Smooth muscle cell (in vitro differentiated cells): ENCODE measurements around the gene MSLN. TPM values are rescaled to one million over a fixed set of nuclear protein-coding genes. Genes with fewer than 3 reads are reported as not detected.

ENCODE experiments used
- DNase-seq: peaks from one replicate; lab custom pipeline; 2025; ENCODE audit not compliant: unreplicated experiment; lab: John Stamatoyannopoulos, UW
- H2AFZ ChIP-seq: fragments of 200-600 bp; sonication (generic); 2 replicates; pipeline ENCODE4 v1.6.0; 2016; ENCODE audit warnings: antibody characterized with exemption, low read depth, mild to moderate bottlenecking
- H3F3A ChIP-seq: fragments of 200-600 bp; sonication (generic); 2 replicates; pipeline ENCODE4 v1.6.0; 2017; ENCODE audit warnings: antibody characterized with exemption, low read depth
- H3K27ac ChIP-seq: fragments of 200-600 bp; sonication (generic); 2 replicates; pipeline ENCODE4 v1.5.1; 2016; ENCODE audit warnings: low read depth, mild to moderate bottlenecking
- H3K27me3 ChIP-seq: fragments of 200-600 bp; sonication (generic); 2 replicates; pipeline ENCODE4 v1.6.1; 2016; ENCODE audit warnings: low read depth, mild to moderate bottlenecking
- H3K36me3 ChIP-seq: fragments of 200-600 bp; sonication (generic); 2 replicates; pipeline ENCODE4 v1.5.1; 2016; ENCODE audit warnings: low read depth
- H3K4me1 ChIP-seq: fragments of 200-600 bp; sonication (generic); 2 replicates; pipeline ENCODE4 v1.5.1; 2016; ENCODE audit warnings: low read depth
- H3K4me2 ChIP-seq: fragments of 200-600 bp; sonication (generic); 2 replicates; pipeline ENCODE4 v1.6.0; 2016; ENCODE audit warnings: mild to moderate bottlenecking
- H3K4me3 ChIP-seq: fragments of 200-600 bp; sonication (generic); 2 replicates; pipeline ENCODE4 v1.5.1; 2016; ENCODE audit warnings: mild to moderate bottlenecking
- H3K79me2 ChIP-seq: fragments of 200-600 bp; sonication (generic); 2 replicates; pipeline ENCODE4 v1.6.0; 2016; ENCODE audit warnings: low read depth, mild to moderate bottlenecking
- H3K9ac ChIP-seq: fragments of 200-600 bp; sonication (generic); 2 replicates; pipeline ENCODE4 v1.6.0; 2016; ENCODE audit warnings: low read depth
- H3K9me3 ChIP-seq: fragments of 200-600 bp; sonication (generic); replicated peaks from 2 replicates; pipeline ENCODE4 v1.5.1; 2016; ENCODE audit warnings: low read depth
- H4K20me1 ChIP-seq: fragments of 200-600 bp; sonication (generic); 2 replicates; pipeline ENCODE4 v1.6.0; 2016; ENCODE audit warnings: low read depth
- CTCF ChIP-seq: fragments of 200-600 bp; sonication (generic); IDR thresholded peaks from 2 replicates; pipeline ENCODE4 v1.5.1; 2017; ENCODE audit warnings: borderline replicate concordance, mild to moderate bottlenecking, antibody characterized with exemption; ENCODE audit not compliant: insufficient read depth, poor library complexity, severe bottlenecking
- WGBS: methylation state at CpG from one replicate; pipeline ENCODE4 v1.1.7; 2016; ENCODE audit warnings: low lambda C conversion rate; 5-methylcytosine and 5-hydroxymethylcytosine counted together
- polyA plus RNA-seq: library from polyadenylated mRNA; unstranded; fragments of >200 nt; fragmentation: Nextera tagmentation; extraction: Ambion mirVana; gene quantifications from 2 replicates; pipeline ENCODE4 v1.2.1, GENCODE V29; 2016
- total RNA-seq: library from RNA; depleted of rRNA; stranded (reverse); fragments of >200 nt; gene quantifications from 2 replicates; pipeline ENCODE4 v1.2.3, GENCODE V29; 2014

MSLN gene
- total and polyA plus RNA-seq, 2 experiments from 2014 or later = 0.26 to 3.7 TPM

GRCh38 chr16:730666-731509 is 29.6 kb upstream of the MSLN start:
- Histone ChIP-seq H3K4me3 (no peak overlapping the region), H2AFZ (no peak overlapping the region), H3F3A (peaks cover 4% of the 10 kb centered on the region), H3K27ac (no peak overlapping the region), H3K79me2 (no peaks in the 10 kb centered on the region), H4K20me1 (no peaks in the 10 kb centered on the region), H3K9me3 (no peaks in the 10 kb centered on the region), H3K4me1 (peaks cover 10% of the 10 kb centered on the region), H3K9ac (no peak overlapping the region), H3K27me3 (no peaks in the 10 kb centered on the region), H3K4me2 (no peak overlapping the region), H3K36me3 (no peaks in the 10 kb centered on the region)
- no peak for DNase-seq
- TF ChIP-seq CTCF = no peak
- WGBS = 93% methylated on average over 22 of the region's 22 CpGs

- Histone ChIP-seq H3K36me3 (no peaks in the 10 kb centered on the region), H3F3A (no peaks in the 10 kb centered on the region), H4K20me1 (no peaks in the 10 kb centered on the region), H3K4me2 (no peak overlapping the region), H3K4me1 (peaks cover 9% of the 10 kb centered on the region), H3K9me3 (no peaks in the 10 kb centered on the region), H3K27ac (no peak overlapping the region), H3K79me2 (no peaks in the 10 kb centered on the region), H3K9ac (no peak overlapping the region), H2AFZ (no peak overlapping the region), H3K4me3 (no peak overlapping the region), H3K27me3 (no peaks in the 10 kb centered on the region)
- TF ChIP-seq CTCF = no peak
- 98% methylated on average over 12 of the region's 12 CpGs for WGBS
- DNase-seq = no peak
Measured at GRCh38 chr16:732332-732731, 28.2 kb upstream of the MSLN start.

GRCh38 chr16:732936-733335 is 27.6 kb upstream of the MSLN start:
- Histone ChIP-seq H4K20me1 (no peaks in the 10 kb centered on the region), H2AFZ (no peak overlapping the region), H3K9ac (no peak overlapping the region), H3K4me2 (no peak overlapping the region), H3K79me2 (no peaks in the 10 kb centered on the region), H3K4me1 (peaks cover 4% of the 10 kb centered on the region), H3F3A (no peaks in the 10 kb centered on the region), H3K36me3 (no peaks in the 10 kb centered on the region), H3K9me3 (no peaks in the 10 kb centered on the region), H3K27ac (no peak overlapping the region), H3K27me3 (no peaks in the 10 kb centered on the region), H3K4me3 (no peak overlapping the region)
- 95% methylated on average over 13 of the region's 13 CpGs for WGBS
- no peak for TF ChIP-seq CTCF
- DNase-seq = no peak
